Activated T-helper 17 cell treated with anti-CD3 and anti-CD28 coated beads, Interleukin-2, amount 50 U/mL, for 72 hours (primary cell): Measurements from ENCODE around the gene CARMIL3. TPM values are rescaled to one million over a fixed set of nuclear protein-coding genes. Genes with fewer than 3 reads are reported as not detected.
A peak's percentile ranks its signal among the peaks of the same experiment; 100 is the strongest.

Source experiments
- ATAC-seq: fragments of 150-1000 bp; cut with Tn5 transposase; replicated peaks from 2 replicates; pipeline ENCODE4 v1.10.0; 2021; ENCODE audit warnings: mild to moderate bottlenecking, moderate library complexity
- H3K27ac Mint-ChIP-seq: one replicate; pipeline ENCODE4 v1.8.0; 2022; ENCODE audit warnings: mixed read lengths
- H3K27me3 Mint-ChIP-seq: one replicate; pipeline ENCODE4 v1.8.0; 2022; ENCODE audit warnings: mixed read lengths
- H3K36me3 Mint-ChIP-seq: one replicate; pipeline ENCODE4 v1.8.0; 2022; ENCODE audit warnings: low read depth, mild to moderate bottlenecking, mixed read lengths
- H3K4me1 Mint-ChIP-seq: one replicate; pipeline ENCODE4 v1.8.0; 2022; ENCODE audit warnings: mixed read lengths
- H3K4me3 Mint-ChIP-seq: one replicate; pipeline ENCODE4 v1.8.0; 2022; ENCODE audit warnings: mild to moderate bottlenecking, mixed read lengths
- H3K9me3 Mint-ChIP-seq: one replicate; pipeline ENCODE4 v1.8.0; 2022; ENCODE audit warnings: mixed read lengths
- total RNA-seq, 2 donors: library from RNA; stranded (reverse); gene quantifications; one replicate each; pipeline ENCODE4 v1.2.3, GENCODE V29; 2022

The CARMIL3 gene
- total RNA-seq, 2 donors from 2014 or later = 2.1 to 4.2 TPM

GRCh38 chr14:24113801-24114531 lies 62.2 kb downstream of the CARMIL3 start:
- Mint-ChIP-seq H3K4me3 (peak overlapping the region; percentile 100), H3K27ac (peak overlapping the region; percentile 98), H3K27me3 (no peaks in the 10 kb centered on the region), H3K4me1 (peaks cover 24% of the 10 kb centered on the region), H3K36me3 (peaks cover 46% of the 10 kb centered on the region), H3K9me3 (no peaks in the 10 kb centered on the region)
- peak; percentile 53 for ATAC-seq

DNA sequence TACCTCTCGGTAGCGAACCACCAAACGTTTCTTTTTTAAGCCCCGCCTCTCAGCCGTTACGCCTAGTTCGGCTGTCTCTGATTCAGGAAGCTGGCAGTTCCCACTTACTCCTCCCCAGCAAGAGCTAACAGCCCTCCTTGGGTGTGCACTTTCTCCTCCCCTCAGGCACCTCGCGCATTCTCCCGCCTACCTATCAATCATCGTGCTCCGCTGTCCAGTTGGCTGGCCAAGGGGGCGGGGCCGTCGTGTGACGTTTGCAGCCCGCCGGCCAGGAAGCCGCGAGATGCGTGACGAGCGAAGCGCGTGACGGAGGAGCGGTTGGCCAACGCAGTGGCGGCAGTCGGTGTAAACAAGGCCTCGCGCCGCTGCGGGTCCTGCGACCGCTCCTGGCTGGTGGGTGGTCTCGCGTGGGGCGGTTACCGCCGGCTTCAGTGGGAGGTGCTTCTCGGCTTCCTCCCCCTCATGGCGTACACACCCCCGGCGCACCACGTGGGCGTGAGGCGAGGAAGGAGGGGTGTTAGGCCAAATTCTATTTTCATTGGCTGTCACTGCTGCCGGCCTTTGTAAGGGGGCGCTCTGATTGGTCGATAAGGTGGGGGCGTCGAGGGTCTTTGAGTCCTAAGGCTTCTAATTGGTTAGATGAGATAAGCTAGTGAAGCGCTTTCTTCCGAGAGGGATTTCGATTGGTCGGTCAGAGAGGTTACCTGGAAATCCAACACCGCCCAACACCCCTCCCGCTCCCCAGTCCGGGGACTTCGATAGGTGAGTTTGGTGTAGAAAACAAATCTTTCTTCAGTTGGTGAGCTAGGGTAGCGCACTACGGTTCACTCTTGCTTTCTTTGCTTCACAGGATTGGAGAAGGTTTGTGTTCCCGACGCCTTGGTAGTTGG lies 63.0 kb downstream of the CARMIL3 start, which contains the start of the genes DCAF11 and NRL:
DCAF11 (plus strand) TSS at position 246 of the 890 bp plus-strand sequence. CDS start 818 bp downstream, outside the sequence.
NRL (minus strand) TSS at position 418 of the 890 bp plus-strand sequence. CDS start 32,101 bp downstream, outside the sequence.
- Mint-ChIP-seq H3K36me3 (peaks cover 54% of the 10 kb centered on the region), H3K4me1 (peaks cover 24% of the 10 kb centered on the region), H3K9me3 (no peaks in the 10 kb centered on the region), H3K4me3 (peak within 1 kb of the TSS; percentile 100), H3K27ac (peak within 1 kb of the TSS; percentile 98), H3K27me3 (no peaks in the 10 kb centered on the region)
- peak; percentile 90 for ATAC-seq

DNA sequence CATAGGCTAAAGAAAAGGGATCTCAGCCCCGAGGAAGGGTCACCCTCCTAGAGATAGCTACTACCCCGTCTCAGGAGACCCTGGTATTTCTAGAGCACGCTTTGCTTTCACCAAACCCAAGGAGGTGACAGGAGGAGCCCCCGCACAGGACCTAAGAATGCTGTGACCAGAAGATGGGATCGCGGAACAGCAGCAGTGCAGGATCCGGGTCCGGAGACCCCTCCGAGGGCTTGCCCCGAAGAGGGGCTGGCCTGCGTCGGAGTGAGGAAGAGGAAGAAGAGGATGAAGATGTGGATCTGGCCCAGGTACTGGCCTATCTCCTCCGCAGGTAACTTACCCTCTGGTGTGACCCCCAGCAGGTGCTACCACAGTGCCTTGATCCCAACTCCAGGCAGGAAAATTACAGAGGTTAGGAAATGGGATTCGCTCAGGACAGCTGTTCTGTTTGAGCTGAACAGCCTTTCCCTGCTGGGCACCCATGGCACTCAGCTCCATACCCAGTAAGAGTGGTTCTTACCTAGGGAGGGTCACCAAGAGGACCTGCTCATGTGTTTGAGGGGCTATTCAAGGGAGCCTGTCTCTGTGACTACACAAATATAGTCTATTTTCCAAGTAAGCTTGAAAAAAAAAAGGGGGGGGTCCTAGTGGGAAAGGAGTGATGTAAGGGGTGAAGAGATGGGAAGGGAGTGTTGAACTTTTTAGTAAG lies 63.8 kb downstream of the CARMIL3 start:
- peaks cover 24% of the 10 kb centered on the region for H3K4me1 Mint-ChIP-seq

GRCh38 chr14:24116128-24116814 lies 64.5 kb downstream of the CARMIL3 start:
- no peak for ATAC-seq
- H3K27me3 Mint-ChIP-seq = no peaks in the 10 kb centered on the region
- no peaks in the 10 kb centered on the region for H3K9me3 Mint-ChIP-seq
- H3K4me3 Mint-ChIP-seq = peak overlapping the region; percentile 100
- H3K4me1 Mint-ChIP-seq = peaks cover 24% of the 10 kb centered on the region
- H3K27ac Mint-ChIP-seq = peak overlapping the region; percentile 98
- peaks cover 69% of the 10 kb centered on the region for H3K36me3 Mint-ChIP-seq

More for the DNA sequence above, 63.8 kb downstream of the CARMIL3 start:
- Mint-ChIP-seq H3K27ac (peak overlapping the region; percentile 98), H3K4me3 (peak overlapping the region; percentile 100), H3K27me3 (no peaks in the 10 kb centered on the region), H3K9me3 (no peaks in the 10 kb centered on the region), H3K36me3 (peaks cover 62% of the 10 kb centered on the region)
- ATAC-seq = no peak

DNA sequence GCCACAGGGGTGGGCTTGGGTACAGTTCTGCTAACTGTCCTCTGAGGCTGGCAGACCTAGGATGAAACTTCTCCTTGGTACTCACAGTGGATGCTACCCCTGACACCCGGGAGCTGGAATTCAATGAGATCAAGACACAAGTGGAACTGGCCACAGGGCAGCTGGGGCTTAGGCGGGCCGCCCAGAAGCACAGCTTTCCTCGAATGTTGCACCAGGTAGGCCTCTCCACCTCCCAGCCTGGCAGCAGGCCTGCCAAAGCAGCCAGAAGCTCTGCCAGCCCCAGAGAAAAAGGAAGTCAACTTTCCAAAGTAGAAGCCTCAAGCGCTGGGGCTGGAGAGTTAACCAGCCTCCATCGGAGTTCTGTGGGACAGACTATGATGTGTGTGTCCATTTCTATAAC lies 65.4 kb downstream of the CARMIL3 start:
- Mint-ChIP-seq H3K4me1 (peaks cover 24% of the 10 kb centered on the region), H3K36me3 (peaks cover 78% of the 10 kb centered on the region), H3K27ac (peak overlapping the region; percentile 98), H3K9me3 (no peaks in the 10 kb centered on the region), H3K4me3 (no peak overlapping the region), H3K27me3 (no peaks in the 10 kb centered on the region)
- ATAC-seq = no peak

Other genes with a start within 250 kb of the CARMIL3 start
- 10 to 100 TPM; 14.6 to 15.0 TPM for gene DHRS4, start 98.2 kb upstream of the CARMIL3 start, total RNA-seq
- gene DHRS4L2, start 63.1 kb upstream of the CARMIL3 start, total RNA-seq = 10 to 100 TPM; 15.8 to 17.9 TPM
- gene CPNE6, start 19.6 kb downstream of the CARMIL3 start, total RNA-seq = not detected
- 10 to 100 TPM; 31.4 to 57.6 TPM for gene PCK2, start 42.3 kb downstream of the CARMIL3 start, total RNA-seq
- 10 to 100 TPM; 72.4 to 94.8 TPM for gene DCAF11, start 62.8 kb downstream of the CARMIL3 start, total RNA-seq
- 1 to 10 TPM; 1.7 to 2.5 TPM for gene NRL, start 62.9 kb downstream of the CARMIL3 start, total RNA-seq
- under 1 TPM in 1 of 2 donors, not detected in 1; 0.58 TPM for gene FITM1, start 78.7 kb downstream of the CARMIL3 start, total RNA-seq
- 100 to 1,000 TPM; 361 to 375 TPM for gene PSME1, start 84.2 kb downstream of the CARMIL3 start, total RNA-seq
- gene EMC9, start 89.6 kb downstream of the CARMIL3 start, total RNA-seq = 10 to 100 TPM; 31.0 to 43.8 TPM
- gene PSME2, start 94.6 kb downstream of the CARMIL3 start, total RNA-seq = 100 to 1,000 TPM; 339 to 489 TPM
- gene RNF31, start 95.5 kb downstream of the CARMIL3 start, total RNA-seq = 10 to 100 TPM; 56.6 to 86.7 TPM
- 100 to 1,000 TPM; 106 to 190 TPM for gene IRF9, start 109.3 kb downstream of the CARMIL3 start, total RNA-seq
- 10 to 100 TPM; 35.7 to 58.8 TPM for gene REC8, start 120.1 kb downstream of the CARMIL3 start, total RNA-seq
- 10 to 100 TPM; 34.0 to 78.7 TPM for gene IPO4, start 136.8 kb downstream of the CARMIL3 start, total RNA-seq
- gene TM9SF1, start 143.4 kb downstream of the CARMIL3 start, total RNA-seq = 10 to 100 TPM; 28.6 to 33.4 TPM
- under 1 TPM in 1 of 2 donors, not detected in 1; 0.82 TPM for gene TSSK4, start 153.7 kb downstream of the CARMIL3 start, total RNA-seq
- 10 to 100 TPM; 62.8 to 69.8 TPM for gene CHMP4A, start 161.5 kb downstream of the CARMIL3 start, total RNA-seq
- 1 to 10 TPM; 4.0 to 7.1 TPM for gene MDP1, start 164.1 kb downstream of the CARMIL3 start, total RNA-seq
- gene NEDD8, start 180.4 kb downstream of the CARMIL3 start, total RNA-seq = 100 to 1,000 TPM; 128 to 243 TPM
- 10 to 100 TPM; 73.2 to 85.0 TPM for gene GMPR2, start 180.9 kb downstream of the CARMIL3 start, total RNA-seq
- 10 to 100 TPM; 61.4 to 76.4 TPM for gene TINF2, start 190.6 kb downstream of the CARMIL3 start, total RNA-seq
- gene TGM1, start 211.2 kb downstream of the CARMIL3 start, total RNA-seq = 10 to 100 TPM; 16.1 to 18.2 TPM
- 10 to 100 TPM; 61.0 to 68.3 TPM for gene RABGGTA, start 219.6 kb downstream of the CARMIL3 start, total RNA-seq
- 10 to 100 TPM; 12.6 to 14.2 TPM for gene DHRS1, start 247.8 kb downstream of the CARMIL3 start, total RNA-seq
- 10 to 100 TPM; 21.2 to 42.2 TPM for gene NOP9, start 247.8 kb downstream of the CARMIL3 start, total RNA-seq